Activated T-helper 1 cell treated with anti-CD3 and anti-CD28 coated beads, Interleukin-2, amount 50 U/mL, for 16 hours (primary cell): ENCODE results near the gene DGCR2.

Source experiments
- DNase-seq, 2 donors: peaks; one replicate each; pipeline ENCODE4 v3.0.0-alpha.2; 2020; ENCODE audit warnings: low read depth in 1 of 2, low spot score in 1 of 2

Gene DGCR2

DNA sequence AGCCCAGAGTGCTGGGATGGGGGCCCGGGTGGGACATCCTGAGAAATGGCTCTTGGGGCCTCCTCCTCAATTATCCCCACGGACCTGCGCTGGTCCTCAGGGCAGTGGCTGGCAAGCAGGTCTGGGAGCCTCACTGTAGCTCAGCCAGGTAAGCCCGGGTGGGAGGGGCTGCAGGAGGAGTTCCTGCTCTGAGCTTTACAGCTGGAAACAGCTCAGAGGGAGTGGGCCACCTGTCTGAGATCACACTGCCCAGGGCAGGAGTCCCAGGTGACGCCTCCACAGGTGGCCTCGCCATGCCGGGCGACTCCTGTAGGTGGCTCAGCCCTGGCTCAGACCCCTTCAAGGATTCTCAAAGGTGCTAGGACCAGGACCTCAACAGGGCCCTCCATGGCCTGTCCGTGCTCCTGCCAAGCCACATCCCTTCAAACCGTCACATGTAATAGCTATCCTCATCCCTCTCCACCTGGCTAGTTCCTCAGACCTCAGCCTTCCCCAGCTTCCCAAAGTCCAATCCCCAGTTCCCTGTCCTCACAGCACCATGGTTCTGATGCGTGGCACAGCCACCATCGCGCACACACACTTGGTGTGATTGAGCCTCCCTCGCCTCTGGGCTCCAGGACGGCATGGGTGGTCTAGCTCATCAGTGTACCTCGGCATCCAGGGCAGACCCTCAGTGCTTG is 5.3 kb upstream of the DGCR2 start:
- DNase-seq = no peak

DNA sequence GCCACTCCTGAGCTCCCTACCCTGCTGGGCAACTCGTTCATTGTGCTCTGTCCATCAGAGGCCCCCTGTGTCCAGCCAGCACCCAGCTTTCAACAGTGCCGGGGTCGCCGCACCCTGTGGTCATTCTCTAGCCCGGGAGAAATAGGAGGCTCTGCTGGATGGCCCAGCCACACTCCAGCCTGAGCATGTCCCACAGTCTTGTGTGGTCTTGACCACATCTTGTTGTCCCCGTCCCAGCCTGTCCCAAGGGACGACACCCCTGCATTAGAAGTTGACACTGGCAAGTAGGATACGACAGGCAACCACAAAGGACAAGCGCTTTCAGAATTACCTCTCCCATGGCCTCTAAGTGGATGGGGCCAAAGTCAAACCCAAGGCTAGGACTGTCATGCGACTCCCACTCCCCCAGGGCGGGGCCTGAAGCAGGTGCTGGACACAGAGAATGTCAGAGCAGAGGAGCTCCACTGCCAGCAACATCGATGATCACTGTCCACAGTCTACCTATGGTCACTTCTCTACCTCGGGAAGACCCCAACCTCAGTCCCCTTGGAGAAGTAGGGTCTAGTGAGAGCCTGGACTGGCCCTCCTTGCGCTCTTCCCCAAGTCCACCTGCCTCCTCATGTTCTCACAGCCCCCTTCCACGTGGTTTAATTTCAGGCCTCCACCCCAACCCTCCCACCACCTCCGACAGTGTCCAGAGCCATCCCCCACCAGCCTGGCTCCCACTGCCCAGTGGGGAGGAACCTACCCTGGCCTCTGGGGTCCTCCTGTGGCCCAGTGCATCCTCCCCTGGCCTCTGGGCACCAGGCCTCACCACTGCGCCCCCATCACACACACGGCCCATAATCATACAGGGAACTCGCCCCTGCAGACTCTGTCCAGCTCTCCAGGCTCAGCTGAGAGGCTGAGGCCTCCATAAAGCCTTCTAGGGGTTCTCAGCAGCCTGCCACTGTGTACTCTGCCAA is 4.4 kb upstream of the DGCR2 start:
- no peak for DNase-seq

DNA sequence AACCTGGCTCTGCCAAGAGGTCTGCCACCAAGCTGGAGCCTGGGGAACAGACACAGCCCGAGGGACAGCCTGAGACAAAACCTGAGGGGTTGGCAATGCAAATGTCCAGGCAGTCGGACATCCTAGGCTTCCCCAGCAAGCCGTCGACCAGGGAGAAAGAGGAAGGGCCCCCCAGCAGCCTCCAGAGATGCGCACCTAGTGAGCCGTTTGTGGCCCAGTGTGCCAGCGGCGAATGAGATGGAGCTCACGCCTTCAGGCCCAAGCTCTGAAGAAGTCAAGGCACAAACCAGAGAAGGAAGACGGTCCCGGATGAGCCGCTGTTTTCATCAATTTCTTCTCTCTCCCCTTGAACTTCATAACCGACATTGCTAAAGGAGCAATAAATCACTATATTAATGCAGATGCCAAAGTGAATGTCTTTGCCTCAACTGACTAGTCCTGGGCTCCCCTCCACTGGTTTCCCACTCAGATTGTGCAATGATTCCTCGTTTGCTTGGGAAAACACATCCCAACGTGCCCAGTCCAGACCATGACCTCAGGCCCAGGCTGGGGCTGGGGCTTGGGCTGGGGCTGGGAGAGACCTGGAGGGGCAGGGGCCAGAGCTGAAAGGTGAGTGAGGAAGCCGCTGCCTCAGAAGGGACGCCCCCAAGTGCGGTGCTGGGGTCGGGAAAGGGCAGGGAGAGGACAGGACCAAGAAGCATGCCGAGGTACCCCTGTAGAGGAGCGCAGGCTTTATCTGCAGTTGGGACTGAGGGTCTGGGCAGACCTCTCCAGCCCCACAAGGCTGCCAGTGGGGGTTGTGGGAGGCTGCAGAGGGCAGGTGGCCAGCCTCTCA is 3.5 kb upstream of the DGCR2 start:
- DNase-seq = no peak

DNA sequence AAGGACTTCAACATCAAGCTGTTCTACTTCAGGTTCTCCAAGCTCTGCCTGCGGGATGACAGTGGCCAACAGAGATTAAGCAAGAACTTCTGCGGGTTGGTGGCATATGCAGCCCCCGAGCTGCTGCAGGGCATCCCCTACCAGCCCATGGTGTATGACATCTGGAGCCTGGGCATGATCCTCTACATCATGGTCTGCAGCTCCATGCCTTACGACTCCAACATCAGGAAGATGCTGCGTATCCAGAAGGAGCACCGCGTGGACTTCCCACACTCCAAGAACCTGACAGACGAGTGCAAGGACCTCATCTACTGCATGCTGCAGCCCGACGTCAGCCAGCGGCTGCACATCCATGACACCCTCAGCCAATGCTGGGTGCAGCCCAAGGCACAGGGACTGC is 2.8 kb upstream of the DGCR2 start:
- DNase-seq = no peak

DNA sequence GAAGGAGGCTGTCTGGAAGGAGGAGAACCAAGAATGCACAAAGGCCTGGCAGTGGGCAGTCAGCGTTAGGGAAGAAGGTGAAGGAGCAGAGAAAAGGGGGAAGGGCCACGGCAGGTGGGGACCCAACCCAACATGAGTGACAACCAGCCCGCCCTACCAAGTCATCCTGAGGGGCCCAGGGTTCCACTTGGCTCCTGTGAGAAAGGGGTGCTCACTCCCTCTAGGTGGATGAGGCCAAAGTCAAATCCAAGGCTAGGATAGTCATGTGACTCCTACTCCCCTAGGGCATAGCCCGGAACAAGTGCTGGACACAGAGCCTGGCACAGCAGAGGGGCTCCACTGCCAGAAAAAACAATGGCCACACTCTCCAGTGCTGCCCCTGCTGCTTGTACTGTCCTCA is 2.2 kb upstream of the DGCR2 start:
- no peak for DNase-seq

DNA sequence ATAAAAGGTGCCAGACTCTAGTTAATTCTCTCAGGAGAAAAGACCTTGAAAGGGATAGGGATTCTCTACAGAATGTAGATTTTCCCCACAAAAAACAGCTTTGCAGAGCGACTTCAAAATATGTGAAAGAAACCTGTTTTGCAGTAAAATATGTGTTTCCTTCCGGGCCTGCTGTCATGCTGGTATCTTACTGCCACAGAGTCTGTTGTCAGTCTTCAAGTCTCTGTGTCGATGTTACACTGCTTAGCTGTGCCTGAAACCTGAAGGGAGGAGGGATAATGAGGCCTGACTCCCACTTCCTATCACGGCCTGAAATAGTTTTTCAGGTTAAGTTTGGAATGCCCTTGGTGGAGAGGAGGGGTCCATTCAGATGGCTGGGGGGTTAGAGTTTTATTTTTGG is 1.7 kb upstream of the DGCR2 start:
- no peak for DNase-seq

DNA sequence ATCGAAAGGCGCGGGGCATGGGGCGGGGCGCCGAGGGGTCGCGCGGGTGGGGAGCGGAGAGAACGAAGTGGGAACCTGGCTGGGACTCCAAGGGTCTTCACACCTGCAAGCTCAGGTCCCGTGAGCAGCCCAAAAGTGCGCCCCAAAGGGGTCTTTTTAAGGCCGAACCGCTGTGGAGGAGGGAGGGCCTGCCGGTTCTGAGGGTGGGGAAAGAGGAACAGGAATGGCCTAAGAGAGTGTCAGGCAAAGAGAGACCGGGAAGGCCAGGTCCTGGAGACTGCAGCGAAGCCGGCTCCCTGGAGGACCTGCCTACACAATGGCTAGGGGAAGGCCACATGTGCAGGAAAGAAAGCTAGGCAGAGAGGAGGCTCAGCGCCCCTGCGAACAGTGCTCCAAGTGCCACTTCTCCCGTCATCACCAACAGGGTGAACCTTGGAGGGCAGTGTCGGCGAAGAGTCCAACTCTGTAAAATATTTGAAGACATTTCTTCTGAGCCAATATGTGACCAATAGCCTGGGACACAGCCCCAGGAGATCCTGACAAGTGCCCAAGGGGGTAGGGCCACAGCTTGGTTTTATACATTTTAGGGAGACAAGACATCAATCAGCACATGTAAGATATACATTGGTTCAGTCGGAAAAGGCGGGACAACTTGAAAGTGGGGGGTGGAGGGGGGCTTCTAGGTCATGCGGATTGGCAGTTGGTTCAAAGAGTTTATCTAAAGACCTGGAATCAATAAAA is 710 bp upstream of the DGCR2 start:
- no peak for DNase-seq

DNA sequence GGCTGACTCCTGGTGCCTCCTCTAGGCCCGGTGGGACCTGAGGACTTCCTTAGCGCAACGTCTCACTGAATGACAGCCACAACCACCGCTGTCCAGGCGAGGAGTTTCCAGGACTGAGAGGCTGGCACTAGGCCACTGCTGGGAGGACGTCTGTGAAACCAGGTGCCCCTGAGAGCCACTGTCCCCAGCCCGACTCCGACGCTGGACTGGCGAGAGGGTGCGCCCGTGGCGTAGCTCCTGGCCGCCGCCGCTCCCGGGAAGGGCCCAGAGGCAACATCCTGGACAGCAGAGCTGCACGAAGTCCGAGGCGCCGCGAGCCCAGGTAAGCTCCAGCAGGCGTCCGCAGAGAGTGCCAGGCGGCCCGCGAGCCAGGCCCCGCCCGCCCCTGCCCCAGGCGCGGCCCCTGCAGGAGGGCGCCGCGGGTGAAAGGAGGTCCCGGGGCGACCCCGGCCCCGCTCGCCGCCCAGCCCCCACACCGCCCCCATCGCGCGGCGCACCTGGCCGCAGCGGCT is 525 bp downstream of the DGCR2 start:
- peak in 1 of 2 donors; percentile 15 for DNase-seq

DNA sequence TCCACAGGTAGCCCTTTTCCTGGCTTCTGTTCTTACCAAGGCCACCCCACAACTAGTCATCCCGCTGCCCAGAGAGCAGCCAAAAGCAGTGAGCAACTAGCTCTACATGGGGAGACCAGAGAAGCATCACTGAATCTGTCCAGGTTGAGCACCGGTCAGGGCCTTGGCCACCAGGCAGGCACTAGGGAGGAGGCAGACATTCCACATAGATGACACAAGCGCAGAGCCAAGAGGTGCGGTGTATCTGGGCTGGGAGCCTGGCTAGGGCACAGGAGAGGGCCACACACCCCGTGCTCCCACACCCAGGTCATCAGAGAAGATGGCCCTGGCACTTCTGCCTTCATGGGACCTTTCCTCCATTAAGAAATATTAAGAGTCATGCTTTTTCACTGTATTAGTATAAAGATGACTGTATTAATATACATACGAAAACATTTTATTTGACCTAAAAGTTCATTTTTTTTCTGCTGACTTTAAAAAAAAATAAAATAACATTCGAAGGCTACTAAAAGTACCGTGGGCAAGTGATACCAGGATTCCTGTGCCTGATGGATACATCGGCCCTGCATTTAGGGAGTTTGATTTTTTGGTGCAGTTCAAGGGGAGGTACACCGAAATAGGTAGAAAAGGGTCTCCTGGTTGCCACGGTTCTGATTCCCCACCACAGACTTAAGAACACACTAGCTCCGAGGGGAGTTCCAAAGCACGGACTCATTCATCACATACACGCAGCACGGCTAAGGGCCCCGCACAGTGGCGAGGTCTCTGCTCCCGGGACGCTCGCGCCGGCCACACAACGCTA is 1.2 kb downstream of the DGCR2 start:
- no peak for DNase-seq

DNA sequence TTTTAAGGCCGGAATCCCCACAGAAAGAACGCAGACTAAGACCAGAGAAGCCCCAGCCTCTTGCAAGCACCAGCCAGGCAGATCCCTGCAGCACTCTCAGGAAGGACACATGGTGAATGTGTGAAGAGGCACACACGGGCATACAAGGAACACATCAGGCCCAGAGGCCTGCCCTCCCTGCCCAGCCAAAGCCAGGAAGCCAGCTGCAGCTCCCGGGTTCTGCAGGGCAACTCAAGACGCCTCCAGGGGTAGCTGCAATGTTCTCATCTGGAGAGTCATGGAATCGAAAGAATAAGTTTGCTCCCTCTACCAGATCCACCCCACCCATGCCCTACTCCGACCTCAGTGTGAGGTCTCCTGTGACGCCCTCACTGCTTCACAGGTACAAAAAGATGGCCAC is 2.3 kb downstream of the DGCR2 start:
- no peak for DNase-seq

DNA sequence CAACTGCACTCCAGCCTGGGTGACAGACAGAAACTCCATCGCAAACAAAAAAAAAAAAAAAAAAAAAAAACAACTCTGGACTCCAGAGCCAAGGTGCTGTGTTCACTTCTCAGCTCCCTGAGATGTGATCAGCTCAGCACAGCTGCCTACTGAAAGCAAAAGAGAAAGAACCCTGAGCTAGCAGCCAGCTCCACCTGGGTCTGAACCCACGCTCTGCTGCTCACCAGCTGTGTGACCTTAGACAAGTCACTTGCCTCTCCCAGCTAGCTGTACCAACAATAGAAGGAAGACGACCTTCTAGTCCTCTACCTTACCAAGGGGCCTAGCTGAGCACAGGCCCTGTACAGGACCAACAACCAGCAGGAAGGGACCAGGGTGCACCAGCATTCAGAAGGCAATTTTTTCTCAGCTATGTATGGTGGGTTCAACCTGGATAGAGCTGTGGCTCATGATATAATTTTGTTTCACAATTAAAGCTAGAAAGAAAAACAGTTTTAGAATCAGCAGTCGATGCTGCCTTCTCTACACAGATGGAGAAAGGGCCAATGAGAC is 3.8 kb downstream of the DGCR2 start:
- no peak for DNase-seq

DNA sequence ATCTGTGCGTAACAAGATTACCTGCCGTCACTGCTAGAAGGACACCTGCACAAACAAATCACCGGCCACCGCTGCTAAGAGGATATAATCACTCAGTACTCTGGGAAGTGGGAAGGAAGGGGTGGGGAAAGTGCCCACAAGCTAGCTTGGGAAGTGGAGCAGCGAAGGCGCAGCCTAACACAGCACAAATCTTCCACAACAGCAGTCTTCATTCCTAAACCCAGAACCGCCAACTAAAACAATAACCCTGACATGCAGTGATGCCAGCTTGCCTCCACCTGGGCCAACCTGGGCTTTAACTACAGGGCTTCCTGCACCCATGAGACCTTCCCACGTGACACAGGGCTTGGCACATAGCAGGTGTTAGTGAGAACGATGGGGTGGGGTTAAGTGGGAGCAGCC is 5.1 kb downstream of the DGCR2 start:
- no peak for DNase-seq

DNA sequence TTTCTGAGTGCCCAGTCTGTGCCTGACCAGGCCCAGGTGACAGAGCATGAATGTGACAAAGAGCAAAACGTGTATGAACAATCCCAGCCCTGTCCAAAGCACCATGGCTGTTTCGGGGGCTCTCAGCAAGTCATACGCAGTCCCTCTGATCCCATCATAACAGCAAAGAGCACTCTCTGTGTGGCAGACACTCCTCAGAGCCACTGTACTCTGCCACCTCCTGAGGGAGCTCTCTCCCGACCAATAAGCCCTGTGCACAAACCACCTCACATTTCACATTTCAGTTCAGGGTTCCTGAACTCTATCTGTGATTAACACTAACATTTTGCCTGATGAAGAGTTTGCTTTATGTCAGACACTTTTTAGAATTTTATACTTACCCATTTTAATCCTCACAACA is 6.6 kb downstream of the DGCR2 start:
- no peak for DNase-seq

DNA sequence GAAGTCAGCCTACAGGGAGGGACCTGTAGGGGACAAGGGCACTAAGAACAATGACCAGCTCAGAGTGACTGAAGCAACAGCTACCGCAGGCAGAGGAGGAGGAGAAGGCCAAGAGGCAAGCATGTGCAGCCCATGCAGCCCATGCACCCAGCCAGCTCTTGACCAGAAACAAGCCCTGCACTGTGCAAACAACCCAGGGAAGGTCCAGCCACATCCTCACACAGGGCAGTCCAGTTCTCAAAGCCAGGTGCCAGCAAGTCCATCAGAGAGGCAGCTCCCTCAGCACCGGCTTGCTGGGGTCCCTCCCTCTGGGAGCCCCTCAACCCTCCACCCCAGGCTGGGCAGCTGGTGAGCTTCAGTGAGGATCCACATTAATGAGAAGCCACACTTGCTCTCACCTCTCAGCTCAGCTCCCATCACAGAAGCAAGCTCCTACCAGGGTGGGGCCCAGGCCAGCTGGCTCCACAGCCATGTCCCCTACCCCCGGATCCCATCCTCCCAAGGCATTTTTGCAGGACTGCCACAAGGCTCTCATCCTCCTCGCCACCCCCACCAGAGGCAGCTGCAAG is 7.1 kb downstream of the DGCR2 start:
- DNase-seq = no peak

DNA sequence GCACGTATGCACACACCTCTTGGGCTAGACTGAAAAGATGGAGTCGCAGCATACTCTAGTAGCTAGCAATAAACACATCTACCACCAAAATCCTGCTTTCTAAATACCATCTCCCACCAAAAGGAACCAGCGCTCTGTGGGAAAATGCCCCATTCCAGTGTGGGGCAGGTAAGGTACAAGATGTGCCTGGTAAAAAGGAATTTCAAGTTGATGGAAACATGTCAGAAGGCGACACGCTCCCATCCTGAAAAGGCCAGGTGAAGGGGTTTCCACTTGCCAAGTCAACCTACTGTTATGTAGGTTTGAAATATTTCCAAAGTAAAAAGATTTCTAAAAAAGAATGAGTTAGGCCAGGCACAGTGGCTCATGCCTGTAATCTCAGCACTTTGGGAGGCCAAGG is 8.8 kb downstream of the DGCR2 start:
- no peak for DNase-seq

DNA sequence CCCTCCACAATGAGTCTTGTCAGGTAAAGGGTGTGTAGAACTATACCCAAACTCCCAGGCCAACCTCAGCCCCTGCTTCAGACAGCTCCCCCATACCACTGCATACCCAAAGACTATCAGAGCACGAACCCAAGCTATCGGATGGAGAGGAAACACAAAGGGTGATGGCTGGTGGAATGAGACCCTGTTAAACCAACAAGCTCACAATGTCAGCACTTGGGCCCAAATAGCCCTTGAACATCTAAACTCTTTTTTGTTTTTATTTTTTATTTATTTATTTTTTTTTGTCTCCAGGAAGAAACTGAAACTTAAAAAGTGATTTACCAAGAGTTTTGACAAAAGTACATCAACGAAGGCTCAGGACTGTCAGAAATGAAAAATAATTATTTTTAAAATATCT is 10.6 kb downstream of the DGCR2 start:
- DNase-seq = no peak

DNA sequence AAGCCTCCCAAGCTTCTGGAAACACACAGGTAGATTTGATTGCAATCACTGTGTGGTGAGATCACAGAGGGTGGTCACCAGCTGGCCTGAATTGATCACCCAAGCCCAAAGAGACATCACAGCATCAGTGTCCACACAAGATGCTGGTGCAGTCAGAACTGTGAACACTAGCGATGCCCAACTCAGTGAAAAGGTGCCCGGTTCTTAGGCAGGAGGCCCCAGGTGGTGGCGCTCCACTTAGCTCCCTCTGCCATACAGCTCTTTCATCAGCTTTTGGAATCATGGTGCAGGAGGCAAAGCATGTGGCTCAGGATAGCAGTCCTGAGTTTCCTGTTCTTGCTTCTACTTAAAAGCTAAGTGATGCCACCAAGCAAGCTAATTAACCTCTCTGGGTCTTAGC is 11.1 kb downstream of the DGCR2 start:
- no peak for DNase-seq

DNA sequence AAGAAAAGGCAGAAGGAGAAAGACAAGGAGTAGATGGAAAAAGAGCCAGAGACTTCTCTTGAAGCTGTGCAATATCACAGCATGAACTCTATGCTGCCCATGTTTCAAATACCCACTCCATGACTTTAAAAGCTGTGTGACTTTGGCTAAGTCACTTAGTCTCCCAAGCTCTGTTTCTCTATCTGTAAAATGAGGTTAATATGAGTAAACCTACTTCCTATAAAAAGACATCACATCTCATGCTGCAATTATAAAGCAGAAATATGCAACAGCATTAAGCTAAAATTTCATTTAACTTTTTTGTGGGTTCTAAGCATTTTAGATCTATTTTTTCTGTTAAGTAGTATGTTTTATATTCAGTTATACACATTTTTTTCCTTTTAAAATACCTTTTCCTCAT is 11.6 kb downstream of the DGCR2 start:
- DNase-seq = no peak

DNA sequence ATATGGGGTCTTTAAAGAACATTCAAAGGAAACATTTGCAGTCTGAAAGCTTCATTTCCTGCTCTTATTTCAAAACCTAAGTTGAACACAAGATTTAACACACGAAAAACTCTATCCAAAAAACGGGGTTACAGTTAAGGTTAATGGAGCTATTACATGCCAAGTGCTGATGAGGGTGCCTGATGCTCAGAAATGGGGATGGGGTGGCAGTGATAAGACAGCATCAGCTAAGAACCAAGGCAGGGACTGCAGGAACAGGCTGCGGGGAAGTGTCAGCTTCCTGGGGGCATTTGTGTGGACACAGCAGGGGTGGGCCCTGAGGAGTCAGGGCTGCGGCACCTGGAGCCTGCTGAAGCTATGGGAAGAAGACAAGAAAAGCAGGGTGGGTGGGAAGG is 12.2 kb downstream of the DGCR2 start:
- no peak for DNase-seq
